ENCODE measurements around the gene SNED1.
A peak's percentile ranks its signal among the peaks of the same experiment; 100 is the strongest.

SNED1 gene

GRCh38 chr2:241062389-241063092 lies 64.1 kb downstream of the SNED1 start:
- no peak for TF ChIP-seq CTCF (IDR thresholded peaks at IDR 0.05; ENCODE audit: control insufficient read depth, insufficient read depth, low read depth, low read length, missing control alignments)
- DNase-seq (ENCODE audit: low read depth) = no peak
- no peak overlapping the region for H3K4me3 ChIP-seq (ENCODE audit: control insufficient read depth, low read depth, low read length)

GRCh38 chr2:241063093-241063551 lies 64.7 kb downstream of the SNED1 start:
- no peak for TF ChIP-seq CTCF (IDR thresholded peaks at IDR 0.05; ENCODE audit: control insufficient read depth, insufficient read depth, low read depth, low read length, missing control alignments)
- no peak overlapping the region for H3K4me3 ChIP-seq (ENCODE audit: control insufficient read depth, low read depth, low read length)
- DNase-seq (ENCODE audit: low read depth) = no peak

GRCh38 chr2:241063587-241063986 lies 65.2 kb downstream of the SNED1 start:
- peak; percentile 15 for TF ChIP-seq CTCF (IDR thresholded peaks at IDR 0.05; ENCODE audit: control insufficient read depth, insufficient read depth, low read depth, low read length, missing control alignments)
- H3K4me3 ChIP-seq (ENCODE audit: control insufficient read depth, low read depth, low read length) = no peak overlapping the region

GRCh38 chr2:241064008-241064801 lies 65.8 kb downstream of the SNED1 start:
- TF ChIP-seq CTCF (IDR thresholded peaks at IDR 0.05; ENCODE audit: control insufficient read depth, insufficient read depth, low read depth, low read length, missing control alignments) = no peak
- no peak for DNase-seq (ENCODE audit: low read depth)
- no peak overlapping the region for H3K4me3 ChIP-seq (ENCODE audit: control insufficient read depth, low read depth, low read length)

More at GRCh38 chr2:241063587-241063986, 65.2 kb downstream of the SNED1 start:
- DNase-seq (ENCODE audit: low read depth) = no peak

- no peak for DNase-seq (ENCODE audit: low read depth)
- no peak overlapping the region for H3K4me3 ChIP-seq (ENCODE audit: control insufficient read depth, low read depth, low read length)
- TF ChIP-seq CTCF (IDR thresholded peaks at IDR 0.05; ENCODE audit: control insufficient read depth, insufficient read depth, low read depth, low read length, missing control alignments) = no peak
These were observed 66.5 kb downstream of the SNED1 start for GRCh38 chr2:241064802-241065354.

- no peak for DNase-seq (ENCODE audit: low read depth)
- no peak overlapping the region for H3K4me3 ChIP-seq (ENCODE audit: control insufficient read depth, low read depth, low read length)
- no peak for TF ChIP-seq CTCF (IDR thresholded peaks at IDR 0.05; ENCODE audit: control insufficient read depth, insufficient read depth, low read depth, low read length, missing control alignments)
These were observed 67.0 kb downstream of the SNED1 start for GRCh38 chr2:241065355-241065803.

Data from AG09309 (cell line).